RWPE1 (cell line): ENCODE measurements around the gene RHOJ.

Source experiments
- CTCF ChIA-PET: fragments of 350-600 bp; sonication (Branson Sonifier 250); formaldehyde crosslinking; extraction: SDS; loops from one replicate; lab custom pipeline; 2021; lab: Yijun Ruan, JAX
- POLR2A ChIA-PET: fragments of 400-600 bp; formaldehyde crosslinking; extraction: SDS; loops from one replicate; lab custom pipeline; 2020; ENCODE audit warnings: antibody characterized with exemption; ENCODE audit not compliant: low non-redundant PET; lab: Yijun Ruan, JAX
- DNase-seq: peaks from one replicate; pipeline ENCODE4 v3.0.0; 2012; ENCODE audit warnings: low spot score
- H3K27ac ChIP-seq: fragments of 450-650 bp; 2 replicates; pipeline ENCODE4 v1.5.1; 2017
- CTCF ChIP-seq: fragments of 450-650 bp; conservative IDR thresholded peaks from 2 replicates; pipeline ENCODE4 v1.5.1; 2017; ENCODE audit warnings: low read depth, mild to moderate bottlenecking

The RHOJ gene

DNA sequence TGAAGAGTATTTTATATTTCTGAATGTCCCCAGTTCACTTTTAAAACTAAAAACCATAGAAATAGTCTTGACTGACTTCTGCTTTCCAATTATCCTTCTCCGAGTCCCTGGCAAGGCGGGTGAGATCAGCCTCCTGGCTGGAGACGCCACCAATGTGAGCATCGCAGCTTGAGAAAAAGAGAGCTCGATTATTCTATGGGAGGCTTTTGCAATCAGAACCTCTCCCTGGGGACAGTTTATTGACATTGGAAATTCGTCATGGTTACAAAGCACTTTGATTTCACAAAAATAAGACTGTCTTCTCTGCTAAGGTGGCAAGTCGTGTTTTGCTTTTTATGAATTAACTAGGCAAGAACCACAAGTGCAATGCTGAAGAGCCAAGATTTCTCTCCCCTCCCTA is 138.1 kb downstream of the RHOJ start:
- TF ChIP-seq CTCF = no peak
- POLR2A ChIA-PET = no interaction called here
- CTCF ChIA-PET = no interaction called here

More for the DNA sequence above, 138.1 kb downstream of the RHOJ start:
- H3K27ac ChIP-seq = no peak overlapping the region
- DNase-seq = no peak
